Measurements from ENCODE around the gene ELAVL1. TPM values are rescaled to one million over a fixed set of nuclear protein-coding genes. Genes with fewer than 3 reads are reported as not detected.
A peak's percentile ranks its signal among the peaks of the same experiment; 100 is the strongest.

ELAVL1 gene
- total RNA-seq, 1 donor from 2014 or later, result 50.5 TPM

GRCh38 chr19:7989071-7989575, 16.3 kb downstream of the ELAVL1 start:
- Histone ChIP-seq H3K4me1 (peaks cover 73% of the 10 kb centered on the region), H3K27ac (replicated peaks) (peak overlapping the region; percentile 56), H3K4me3 (no peak overlapping the region), H3K36me3 (peaks cover 50% of the 10 kb centered on the region), H3K27me3 (ENCODE audit: low read depth) (no peaks in the 10 kb centered on the region), H3K9me3 (replicated peaks) (no peaks in the 10 kb centered on the region)
- intact Hi-C loops (cut with micrococcal nuclease), result no loop called here
- DNase-seq, result no peak
- TF ChIP-seq CTCF (IDR thresholded peaks at IDR 0.05; ENCODE audit: borderline replicate concordance), result no peak

- no peak for TF ChIP-seq CTCF (IDR thresholded peaks at IDR 0.05; ENCODE audit: borderline replicate concordance)
- peaks cover 56% of the 10 kb centered on the region for H3K36me3 ChIP-seq
Observed at GRCh38 chr19:7988307-7988706, 17.1 kb downstream of the ELAVL1 start.

GRCh38 chr19:7987114-7987768, 18.2 kb downstream of the ELAVL1 start:
- Histone ChIP-seq H3K4me3 (no peak overlapping the region), H3K9me3 (replicated peaks) (no peaks in the 10 kb centered on the region), H3K27me3 (ENCODE audit: low read depth) (no peaks in the 10 kb centered on the region), H3K36me3 (peaks cover 64% of the 10 kb centered on the region), H3K4me1 (peaks cover 76% of the 10 kb centered on the region), H3K27ac (replicated peaks) (peak overlapping the region; percentile 43)
- TF ChIP-seq CTCF (IDR thresholded peaks at IDR 0.05; ENCODE audit: borderline replicate concordance), result no peak
- intact Hi-C loops (cut with micrococcal nuclease), result no loop called here
- no peak for DNase-seq

More at GRCh38 chr19:7988307-7988706, 17.1 kb downstream of the ELAVL1 start:
- Histone ChIP-seq H3K4me3 (no peak overlapping the region), H3K27ac (replicated peaks) (no peak overlapping the region), H3K4me1 (peaks cover 73% of the 10 kb centered on the region), H3K27me3 (ENCODE audit: low read depth) (no peaks in the 10 kb centered on the region), H3K9me3 (replicated peaks) (no peaks in the 10 kb centered on the region)
- intact Hi-C loops (cut with micrococcal nuclease), result no loop called here
- DNase-seq, result no peak

- intact Hi-C loops (cut with micrococcal nuclease), result no loop called here
- Histone ChIP-seq H3K9me3 (replicated peaks) (no peaks in the 10 kb centered on the region), H3K27me3 (ENCODE audit: low read depth) (no peaks in the 10 kb centered on the region), H3K4me1 (peaks cover 82% of the 10 kb centered on the region), H3K36me3 (peaks cover 70% of the 10 kb centered on the region), H3K27ac (replicated peaks) (peak overlapping the region; percentile 43), H3K4me3 (no peak overlapping the region)
- DNase-seq, result no peak
- TF ChIP-seq CTCF (IDR thresholded peaks at IDR 0.05; ENCODE audit: borderline replicate concordance), result no peak
Observed at GRCh38 chr19:7986321-7987113, 18.9 kb downstream of the ELAVL1 start.

- DNase-seq, result no peak
- Histone ChIP-seq H3K4me1 (peaks cover 82% of the 10 kb centered on the region), H3K4me3 (no peak overlapping the region), H3K9me3 (replicated peaks) (no peaks in the 10 kb centered on the region), H3K36me3 (peaks cover 70% of the 10 kb centered on the region), H3K27me3 (ENCODE audit: low read depth) (no peaks in the 10 kb centered on the region), H3K27ac (replicated peaks) (no peak overlapping the region)
- no peak for TF ChIP-seq CTCF (IDR thresholded peaks at IDR 0.05; ENCODE audit: borderline replicate concordance)
- intact Hi-C loops (cut with micrococcal nuclease), result no loop called here
Observed at GRCh38 chr19:7985481-7985911, 19.9 kb downstream of the ELAVL1 start.

Data from left ventricle myocardium inferior (tissue), 1 donor.